ENCODE data around the gene KATNB1.

The KATNB1 gene

GRCh38 chr16:57699481-57699880 is 36.1 kb upstream of the KATNB1 start:
- Histone ChIP-seq H3K4me1 (no peaks in the 10 kb centered on the region), H3K27me3 (no peaks in the 10 kb centered on the region), H3K9me3 (no peaks in the 10 kb centered on the region), H3K36me3 (no peaks in the 10 kb centered on the region), H3K4me3 (ENCODE audit: low read depth, low read length) (no peak overlapping the region)
- no peak for DNase-seq
- TF ChIP-seq CTCF (IDR thresholded peaks at IDR 0.05; ENCODE audit: low read depth, low read length), result no peak

- Histone ChIP-seq H3K4me3 (ENCODE audit: low read depth, low read length) (no peak overlapping the region), H3K36me3 (no peaks in the 10 kb centered on the region), H3K4me1 (no peaks in the 10 kb centered on the region), H3K27me3 (no peaks in the 10 kb centered on the region), H3K9me3 (no peaks in the 10 kb centered on the region)
- DNase-seq, result no peak
- TF ChIP-seq CTCF (IDR thresholded peaks at IDR 0.05; ENCODE audit: low read depth, low read length), result no peak
Measured at GRCh38 chr16:57699899-57700298, 35.7 kb upstream of the KATNB1 start.

GRCh38 chr16:57700781-57701551 is 34.6 kb upstream of the KATNB1 start:
- H3K4me1 ChIP-seq, result no peaks in the 10 kb centered on the region
- H3K9me3 ChIP-seq, result no peaks in the 10 kb centered on the region
- H3K27me3 ChIP-seq, result no peaks in the 10 kb centered on the region
- H3K36me3 ChIP-seq, result no peaks in the 10 kb centered on the region
- TF ChIP-seq CTCF (IDR thresholded peaks at IDR 0.05; ENCODE audit: low read depth, low read length), result no peak
- DNase-seq, result no peak
- H3K4me3 ChIP-seq (ENCODE audit: low read depth, low read length), result no peak overlapping the region

GRCh38 chr16:57701759-57702371 is 33.7 kb upstream of the KATNB1 start:
- TF ChIP-seq CTCF (IDR thresholded peaks at IDR 0.05; ENCODE audit: low read depth, low read length), result no peak
- Histone ChIP-seq H3K4me3 (ENCODE audit: low read depth, low read length) (no peak overlapping the region), H3K27me3 (no peaks in the 10 kb centered on the region), H3K36me3 (no peaks in the 10 kb centered on the region), H3K4me1 (no peaks in the 10 kb centered on the region), H3K9me3 (no peaks in the 10 kb centered on the region)
- no peak for DNase-seq

GRCh38 chr16:57703416-57704010 is 32.1 kb upstream of the KATNB1 start:
- no peak for DNase-seq
- Histone ChIP-seq H3K36me3 (no peaks in the 10 kb centered on the region), H3K4me1 (no peaks in the 10 kb centered on the region), H3K4me3 (ENCODE audit: low read depth, low read length) (no peak overlapping the region), H3K9me3 (no peaks in the 10 kb centered on the region), H3K27me3 (no peaks in the 10 kb centered on the region)
- no peak for TF ChIP-seq CTCF (IDR thresholded peaks at IDR 0.05; ENCODE audit: low read depth, low read length)

Measured in BE2C (cell line).